GM12878 (cell line): ENCODE results near the gene CR1. TPM values are rescaled to one million over a fixed set of nuclear protein-coding genes. Genes with fewer than 3 reads are reported as not detected.

Experiments
- ATAC-seq: fragments of 200-7000 bp; cut with Tn5 transposase; 3 replicates; pipeline ENCODE4 v1.9.1; 2020; ENCODE audit warnings: mild to moderate bottlenecking, moderate library complexity
- BruUV-seq: library from RNA; stranded (reverse); fragments of 400-500 nt; replicated peaks from 2 replicates; lab custom pipeline; 2021; lab: Mats Ljungman, UMichigan
- CTCF ChIA-PET: fragments of 300-600 bp; sonication (Branson Sonifier 250); formaldehyde crosslinking; extraction: SDS; loops from one replicate; lab custom pipeline; 2021; ENCODE audit warnings: inconsistent platforms; lab: Yijun Ruan, JAX
- POLR2A ChIA-PET: fragments of 350-600 bp; formaldehyde crosslinking; extraction: SDS; loops from one replicate; lab custom pipeline; 2021; ENCODE audit warnings: inconsistent platforms; lab: Charles Lee
- RAD21 ChIA-PET: fragments of 300-600 bp; sonication (Branson Sonifier 250); formaldehyde crosslinking; loops from one replicate; lab custom pipeline; 2023; ENCODE audit warnings: antibody characterized with exemption; ENCODE audit not compliant: unreplicated experiment; lab: Charles Lee
- SMC1A ChIA-PET: fragments of 300-600 bp; sonication (Branson Sonifier 250); formaldehyde crosslinking; loops from one replicate; lab custom pipeline; 2023; ENCODE audit not compliant: unreplicated experiment, uncharacterized antibody; lab: Charles Lee
- DNase-seq: peaks from one replicate; pipeline ENCODE4 v3.0.0-alpha.2; 2011; ENCODE audit warnings: low read depth, low spot score
- FAIRE-seq: peaks from 3 replicates; lab custom pipeline; 2011; peaks lifted over from hg19 to GRCh38; lab: Jason Lieb, UNC
- H2AFZ ChIP-seq: 2 replicates; pipeline ENCODE4 v1.6.0; 2011; ENCODE audit warnings: low read depth, low read length, control low read depth; ENCODE audit not compliant: control insufficient read depth
- H3K27ac ChIP-seq: 2 replicates; pipeline ENCODE4 v1.5.1; 2011; ENCODE audit warnings: control low read depth; ENCODE audit not compliant: control insufficient read depth, insufficient read depth
- H3K27me3 ChIP-seq, 2 experiments: replicated peaks in 1 of 2; 2 replicates each; pipeline versions ENCODE4 v1.6.0 to v1.6.1; 2011; ENCODE audit warnings: low read length in 1 of 2; ENCODE audit not compliant: control insufficient read depth in 2 of 2, insufficient read depth in 2 of 2
- H3K36me3 ChIP-seq, 2 experiments: 2 replicates each; pipeline ENCODE4 v1.5.1; 2011; ENCODE audit warnings: low read length in 1 of 2; ENCODE audit not compliant: control insufficient read depth in 2 of 2, insufficient read depth in 2 of 2
- H3K4me1 ChIP-seq: 2 replicates; pipeline ENCODE4 v1.6.1; 2011; ENCODE audit warnings: mild to moderate bottlenecking, low read length, moderate library complexity, mixed read lengths; ENCODE audit not compliant: control insufficient read depth, insufficient read depth
- H3K4me2 ChIP-seq: 2 replicates; pipeline ENCODE4 v1.6.0; 2011; ENCODE audit warnings: control low read depth; ENCODE audit not compliant: control insufficient read depth, insufficient read depth
- H3K4me3 ChIP-seq: fragments of 200-600 bp; sonication (generic); 2 replicates; pipeline ENCODE4 v1.5.1; 2016
- H3K79me2 ChIP-seq: 2 replicates; pipeline ENCODE4 v1.6.0; 2011; ENCODE audit warnings: low read length; ENCODE audit not compliant: control insufficient read depth, insufficient read depth
- H3K9ac ChIP-seq: 2 replicates; pipeline ENCODE4 v1.8.0; 2011; ENCODE audit warnings: low read length, control low read depth, mixed read lengths; ENCODE audit not compliant: control insufficient read depth, insufficient read depth
- H3K9me3 ChIP-seq: replicated peaks from 3 replicates; pipeline ENCODE4 v1.5.1; 2011; ENCODE audit warnings: mild to moderate bottlenecking, low read length; ENCODE audit not compliant: control insufficient read depth, insufficient read depth
- H4K20me1 ChIP-seq: 2 replicates; pipeline ENCODE4 v1.6.0; 2011; ENCODE audit not compliant: control insufficient read depth, insufficient read depth
- BCLAF1 ChIP-seq: fragments of 450-650 bp; IDR thresholded peaks from 2 replicates; pipeline ENCODE4 v1.6.1; 2017; ENCODE audit warnings: antibody characterized with exemption, mild to moderate bottlenecking, moderate library complexity
- ETV6 ChIP-seq, 2 experiments: fragments of 450-650 bp in 1 of 2; IDR thresholded peaks in 1 of 2; conservative IDR thresholded peaks in 1 of 2; 2 replicates each; pipeline ENCODE4 v1.6.1; 2014; ENCODE audit warnings: antibody characterized with exemption in 1 of 2, borderline replicate concordance in 1 of 2, low read depth in 1 of 2, mild to moderate bottlenecking in 1 of 2, moderate library complexity in 1 of 2
- HDGF ChIP-seq: fragments of 450-650 bp; IDR thresholded peaks from 2 replicates; pipeline ENCODE4 v1.6.1; 2016; ENCODE audit warnings: antibody characterized with exemption
- NR2C1 ChIP-seq: fragments of 450-650 bp; IDR thresholded peaks from 2 replicates; pipeline ENCODE4 v1.6.1; 2017; ENCODE audit warnings: antibody characterized with exemption, mild to moderate bottlenecking, moderate library complexity
- NR2F1 ChIP-seq: fragments of 450-650 bp; conservative IDR thresholded peaks from 2 replicates; pipeline ENCODE4 v1.6.1; 2017; ENCODE audit warnings: mild to moderate bottlenecking
- RB1 ChIP-seq: fragments of 450-650 bp; formaldehyde crosslinking; IDR thresholded peaks from 2 replicates; pipeline ENCODE4 v1.6.1; 2017; ENCODE audit warnings: mild to moderate bottlenecking, borderline replicate concordance
- SRF ChIP-seq, 2 experiments: IDR thresholded peaks; 2 replicates each; pipeline ENCODE4 v1.6.1; 2011; ENCODE audit warnings: low read depth in 2 of 2, low read length in 2 of 2, mild to moderate bottlenecking in 1 of 2, moderate library complexity in 1 of 2
- TARDBP ChIP-seq: IDR thresholded peaks from 2 replicates; pipeline ENCODE4 v1.6.1; 2016; ENCODE audit warnings: borderline replicate concordance
- WRNIP1 ChIP-seq: IDR thresholded peaks from 2 replicates; pipeline ENCODE4 v1.6.1; 2011; ENCODE audit warnings: low read depth, low read length, improper control_type of control experiment, borderline replicate concordance
- ZBTB33 ChIP-seq: fragments of 450-650 bp; IDR thresholded peaks from 2 replicates; pipeline ENCODE4 v1.6.1; 2017; ENCODE audit warnings: mild to moderate bottlenecking
- ZNF274 ChIP-seq: IDR thresholded peaks from one replicate; pipeline ENCODE4 v1.8.0; 2011; ENCODE audit not compliant: insufficient read length, insufficient read depth
- ZSCAN29 ChIP-seq: fragments of 450-650 bp; IDR thresholded peaks from 2 replicates; pipeline ENCODE4 v1.6.1; 2017; ENCODE audit warnings: mild to moderate bottlenecking, moderate library complexity
- WGBS: methylation state at CpG from one replicate; pipeline ENCODE4 v1.1.6; 2016; ENCODE audit warnings: low lambda C conversion rate; ENCODE audit not compliant: insufficient replicate concordance, insufficient coverage; ENCODE audit errors: missing lambda C conversion rate; 5-methylcytosine and 5-hydroxymethylcytosine counted together
- in situ Hi-C: fragments of 300-500 bp; cut with MboI; formaldehyde crosslinking; loops from 9 replicates; pipeline ENCODE4 v1.14.3; 2018; ENCODE audit warnings: mixed read lengths
- intact Hi-C: fragments of 100-400 bp; cut with micrococcal nuclease; formaldehyde crosslinking; loops from one replicate; pipeline ENCODE4 v1.14.2; 2022; ENCODE audit not compliant: unreplicated experiment
- polyA plus RNA-seq, 11 experiments: library from polyadenylated mRNA; depleted of rRNA in 4 of 11; unstranded in 6 of 11; stranded (reverse) in 5 of 11; fragments of >200 nt; fragmentation: Nextera tagmentation in 4 of 11; fragmentation: Illumina TruSeq in 1 of 11; extraction: Ambion mirVana in 4 of 11; extraction: Trizol in 1 of 11; gene quantifications; 1 replicate in 1 of 11; 2 replicates in 10 of 11; pipeline versions ENCODE4 v1.2.1 to v1.2.3, GENCODE V29; 2011 to 2016; ENCODE audit warnings: inconsistent platforms in 2 of 11, missing spikeins in 2 of 11, low read depth in 1 of 11
- total RNA-seq, 4 experiments: library from RNA; depleted of rRNA in 3 of 4; stranded (reverse); fragments of >200 nt in 3 of 4; fragmentation: Illumina TruSeq in 1 of 4; extraction: Trizol in 1 of 4; gene quantifications; 2 replicates each; pipeline versions ENCODE4 v1.2.1 to v1.2.3, GENCODE V29; 2013 to 2021

Gene CR1
- total and polyA plus RNA-seq, 10 of the 15 experiments (the other 5 are each of a cell fraction or from before 2014, with no cell fraction given), result 0.30 to 8.0 (median 4.3) TPM

GRCh38 chr1:207510444-207510843, 14.5 kb downstream of the CR1 start:
- CTCF ChIA-PET, result interaction anchor here (1.5 kb wide), 1 partner anchor 11 kb away, joined by 6 read pairs; no protein-coding TSS in a partner anchor
- ATAC-seq, result no peak

More at GRCh38 chr1:207510444-207510843, 14.5 kb downstream of the CR1 start:
- TF ChIP-seq ZBTB33 (no peak), ZSCAN29 (no peak), RB1 (no peak), ZNF274 (no peak), TARDBP (no peak), NR2F1 (no peak), BCLAF1 (no peak), HDGF (no peak), ETV6 (conservative IDR thresholded peaks at IDR 0.05 in 1 of 2, IDR thresholded peaks at IDR 0.05 in 1 of 2; ENCODE audit: borderline replicate concordance in 1 of 2, low read depth in 1 of 2) (no peak), WRNIP1 (no peak), SRF (IDR thresholded peaks at IDR 0.05; ENCODE audit: low read depth in 2 of 2, low read length in 2 of 2) (no peak), NR2C1 (no peak)
- TF ChIP-seq, all 136 proteins: peak for 0
- in situ Hi-C loops (no loop called here), intact Hi-C loops (no loop called here)
- Histone ChIP-seq H3K9me3 (no peaks in the 10 kb centered on the region), H3K4me2 (no peak overlapping the region), H3K79me2 (no peaks in the 10 kb centered on the region), H3K4me3 (no peak overlapping the region), H2AFZ (no peak overlapping the region), H3K36me3 (no peaks in the 10 kb centered on the region), H3K4me1 (no peaks in the 10 kb centered on the region), H3K27ac (no peak overlapping the region), H3K27me3 (no peaks in the 10 kb centered on the region), H4K20me1 (no peaks in the 10 kb centered on the region), H3K9ac (no peak overlapping the region)
- RAD21 ChIA-PET, result no interaction called here
- SMC1A ChIA-PET, result no interaction called here
- FAIRE-seq, result no peak
- POLR2A ChIA-PET, result no interaction called here
- BruUV-seq, result no TSS peak
- no peak for DNase-seq
- WGBS, result 96% methylated on average over 1 of the region's 1 CpG
